ENCODE results near the gene AQP3. TPM values are rescaled to one million over a fixed set of nuclear protein-coding genes. Genes with fewer than 3 reads are reported as not detected.

The AQP3 gene
- total and polyA plus RNA-seq, 9 of the 15 experiments (the other 6 are each of a cell fraction or from before 2014, with no cell fraction given): 4.2 to 31.5 (median 17.6) TPM

GRCh38 chr9:33458444-33458843, 11.1 kb upstream of the AQP3 start:
- Histone ChIP-seq H3K4me3 (no peak overlapping the region), H3K27ac (ENCODE audit: extremely low read depth, low read depth, low read length) (no peak overlapping the region), H3K4me2 (ENCODE audit: insufficient read depth, low read length) (no peak overlapping the region), H3K27me3 (ENCODE audit: control insufficient read depth in 2 of 2, insufficient read depth in 2 of 2, low read length in 2 of 2) (no peaks in the 10 kb centered on the region), H3K36me3 (ENCODE audit: control insufficient read depth, insufficient read depth, low read length) (peaks cover 33% of the 10 kb centered on the region; the same call in 2 of the 3 replicates), H3K9me3 (replicated peaks; ENCODE audit: control insufficient read depth, insufficient read depth, low read depth, low read length) (no peaks in the 10 kb centered on the region), H3K9ac (ENCODE audit: insufficient read depth in 1 of 2, low read depth in 2 of 2, low read length in 2 of 2) (no peak overlapping the region; a peak in 1 of 4 replicates), H2AFZ (ENCODE audit: low read depth, low read length) (no peak overlapping the region), H3K9me1 (ENCODE audit: control insufficient read depth, insufficient read depth, low read length) (no peaks in the 10 kb centered on the region), H4K20me1 (replicated peaks; ENCODE audit: control insufficient read depth, insufficient read depth, low read length) (no peaks in the 10 kb centered on the region), H3K79me2 (ENCODE audit: control insufficient read depth, insufficient read depth, low read length) (no peaks in the 10 kb centered on the region), H3K4me1 (replicated peaks in 1 of 2; ENCODE audit: control insufficient read depth in 2 of 2, insufficient read depth in 2 of 2, low read length in 2 of 2) (peaks cover under 1 to 7% of the 10 kb centered on the region in 2 experiments; a peak in 4 of 5 replicates)
- DNase-seq (ENCODE audit: extremely low read depth in 1 of 4, low spot score in 3 of 4): peak in 2 of 4 experiments; percentile 41 to 44
- intact Hi-C loops (cut with micrococcal nuclease): loop anchor here (10.0 kb wide), 1 partner anchor 174 kb away; no protein-coding TSS in a partner anchor
- no TSS peak for BruUV-seq (replicated peaks)
- peak; percentile 46 for FAIRE-seq
- 5% methylated on average over 3 of the region's 4 CpGs for WGBS (ENCODE audit: insufficient coverage, low coverage, missing lambda C conversion rate)
- POLR2A ChIA-PET: interaction anchor here (0.7 to 1.1 kb wide), 3 partner anchors 9 to 153 kb away, joined by 3 read pairs; no protein-coding TSS in a partner anchor
- TF ChIP-seq FOSL1 (tag; conservative IDR thresholded peaks at IDR 0.05) (peak; percentile 49), ATF3 (IDR thresholded peaks at IDR 0.05) (0 out of 2 replicates have a peak, but pooled peaks have one; percentile 17), ATF3 (CRISPR knock-in tag; conservative IDR thresholded peaks at IDR 0.05) (no peak), ZBTB8A (IDR thresholded peaks at IDR 0.05; ENCODE audit: partially characterized antibody) (no peak), ZNF76 (CRISPR knock-in tag; IDR thresholded peaks at IDR 0.05; ENCODE audit: borderline replicate concordance) (no peak), JUND (IDR thresholded peaks at IDR 0.05; ENCODE audit: borderline replicate concordance, low read depth, low read length) (peak; percentile 60), JUND (tag; IDR thresholded peaks at IDR 0.05; ENCODE audit: borderline replicate concordance, low read depth, low read length) (no peak), SPI1 (IDR thresholded peaks at IDR 0.05; ENCODE audit: borderline replicate concordance, low read depth, low read length) (peak; percentile 45; the same call in 1 of the 2 replicates), ZEB2 (IDR thresholded peaks at IDR 0.05) (0 out of 2 replicates have a peak, but pooled peaks have one; percentile 38), BHLHE40 (IDR thresholded peaks at IDR 0.05; ENCODE audit: low read length) (peak; percentile 63), STAT5A (IDR thresholded peaks at IDR 0.05; ENCODE audit: borderline replicate concordance, low read length) (no peak), SIX5 (IDR thresholded peaks at IDR 0.05; ENCODE audit: borderline replicate concordance in 1 of 2, insufficient read depth in 1 of 2, low read depth in 1 of 2, low read length in 2 of 2) (no peak), SMARCA4 (IDR thresholded peaks at IDR 0.05) (no peak), SMARCE1 (IDR thresholded peaks at IDR 0.05) (peak; percentile 28; the same call in 1 of the 2 replicates)
- in situ Hi-C loops (cut with MboI): no loop called here
- ATAC-seq: peak; percentile 29; the same call in 2 of the 3 replicates
- CTCF ChIA-PET (ENCODE audit: low intra/inter-chr PET ratio): no interaction called here

All from K562 (cell line).